Activated T-helper 1 cell treated with Interleukin-2 at 50 U/mL for 16 hours (primary cell): Measurements from ENCODE around the gene S100P.
"Not testable (repeated sequence)": the region's sequence is repeated elsewhere in the genome, so short reads cannot be mapped to it uniquely, and the experiment has no call there.

Experiments
- DNase-seq: peaks from one replicate; pipeline ENCODE4 v3.0.0-alpha.2; 2020; ENCODE audit warnings: low read depth

The S100P gene

DNA sequence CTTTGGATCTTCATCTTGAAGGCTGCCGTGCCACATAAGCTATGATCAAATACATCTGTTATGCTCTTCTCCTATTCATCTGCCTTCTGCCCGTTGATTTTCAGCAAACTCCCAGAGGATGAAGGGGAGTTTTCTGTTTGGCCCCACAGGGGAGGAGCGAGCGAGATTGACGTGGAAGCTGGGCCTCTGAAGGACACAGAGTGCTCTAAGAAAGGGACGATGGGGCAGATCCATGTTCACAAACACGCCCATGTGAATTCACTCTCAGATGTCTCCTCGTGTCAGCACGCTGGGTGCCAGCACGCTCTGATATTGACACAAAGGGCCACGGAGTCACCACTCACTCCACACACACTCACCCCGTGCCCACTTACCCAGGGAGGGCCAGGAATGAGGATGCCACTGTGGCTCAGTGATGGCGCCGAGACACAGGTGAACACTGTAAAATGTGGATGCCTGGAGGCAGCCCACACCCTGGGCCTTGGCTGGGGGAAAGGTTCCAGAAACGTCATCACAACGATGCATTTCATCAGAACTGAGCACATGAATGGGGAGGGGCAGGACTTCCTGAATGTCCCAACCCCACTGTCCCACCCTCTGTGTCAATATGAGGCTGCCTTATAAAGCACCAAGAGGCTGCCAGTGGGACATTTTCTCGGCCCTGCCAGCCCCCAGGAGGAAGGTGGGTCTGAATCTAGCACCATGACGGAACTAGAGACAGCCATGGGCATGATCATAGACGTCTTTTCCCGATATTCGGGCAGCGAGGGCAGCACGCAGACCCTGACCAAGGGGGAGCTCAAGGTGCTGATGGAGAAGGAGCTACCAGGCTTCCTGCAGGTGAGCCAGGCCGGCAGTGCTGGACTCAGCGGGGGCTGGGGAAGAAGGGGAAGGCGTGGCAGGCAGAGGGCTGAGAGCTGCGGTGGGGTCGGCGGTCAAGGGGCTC is at the start of gene S100P:
S100P (plus strand) TSS at position 648 of the 946 bp plus-strand sequence; CDS start at position 703, 55 bp downstream.
- no peak for DNase-seq

DNA sequence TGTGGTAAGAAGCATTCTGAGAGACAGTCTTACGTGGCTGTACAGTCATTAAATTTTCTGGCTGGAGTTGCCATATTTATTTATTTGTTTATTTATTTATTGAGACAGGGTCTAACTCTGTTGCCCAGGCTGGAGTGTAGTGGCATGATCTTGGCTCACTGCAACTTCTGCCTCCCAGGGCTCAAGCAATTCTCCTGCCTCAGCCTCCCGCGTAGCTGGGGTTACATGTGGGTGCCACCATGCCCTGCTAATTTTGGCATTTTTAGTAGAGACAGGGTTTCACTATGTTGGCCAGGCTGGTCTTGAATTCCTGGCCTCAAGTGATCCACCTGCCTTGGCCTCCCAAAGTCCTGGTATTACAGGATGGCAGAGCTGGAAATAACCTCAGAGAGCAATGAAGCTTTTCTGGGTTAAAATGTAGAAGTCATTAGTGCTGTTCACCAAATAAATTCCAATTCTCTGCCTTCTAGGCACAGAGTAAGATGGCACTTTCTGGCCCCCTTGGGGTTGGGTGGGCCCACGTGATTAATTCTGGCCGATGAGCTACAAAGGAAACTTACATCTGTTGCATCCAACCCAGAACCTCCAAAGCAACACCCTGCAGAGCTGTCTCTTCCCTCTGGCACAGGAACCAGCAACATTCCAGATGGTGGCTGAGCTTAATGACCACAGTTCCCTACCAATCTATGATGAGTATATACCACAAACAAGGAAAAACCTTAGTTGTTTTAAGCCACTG is 48.7 kb upstream of the S100P start:
- DNase-seq: no peak

DNA sequence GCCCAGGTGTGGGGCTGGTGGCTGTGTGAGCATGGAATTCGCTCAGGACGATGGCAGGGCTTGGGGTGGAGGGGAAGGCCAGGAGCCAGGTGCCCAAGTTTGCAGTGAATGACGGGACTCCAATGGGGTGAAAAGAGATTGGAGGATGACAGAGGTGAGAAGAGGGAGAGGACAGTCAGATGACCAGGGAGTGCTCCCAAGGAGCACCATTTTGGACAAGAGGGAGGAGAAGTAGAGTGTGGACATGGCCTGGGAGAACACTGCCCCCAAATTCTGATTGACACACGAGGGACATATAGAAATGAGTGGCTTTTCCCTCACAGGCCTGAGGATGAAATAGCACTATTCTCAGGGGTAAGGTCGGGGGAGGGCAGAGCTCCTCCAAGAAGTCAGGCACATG is 46.5 kb upstream of the S100P start:
- DNase-seq: no peak

DNA sequence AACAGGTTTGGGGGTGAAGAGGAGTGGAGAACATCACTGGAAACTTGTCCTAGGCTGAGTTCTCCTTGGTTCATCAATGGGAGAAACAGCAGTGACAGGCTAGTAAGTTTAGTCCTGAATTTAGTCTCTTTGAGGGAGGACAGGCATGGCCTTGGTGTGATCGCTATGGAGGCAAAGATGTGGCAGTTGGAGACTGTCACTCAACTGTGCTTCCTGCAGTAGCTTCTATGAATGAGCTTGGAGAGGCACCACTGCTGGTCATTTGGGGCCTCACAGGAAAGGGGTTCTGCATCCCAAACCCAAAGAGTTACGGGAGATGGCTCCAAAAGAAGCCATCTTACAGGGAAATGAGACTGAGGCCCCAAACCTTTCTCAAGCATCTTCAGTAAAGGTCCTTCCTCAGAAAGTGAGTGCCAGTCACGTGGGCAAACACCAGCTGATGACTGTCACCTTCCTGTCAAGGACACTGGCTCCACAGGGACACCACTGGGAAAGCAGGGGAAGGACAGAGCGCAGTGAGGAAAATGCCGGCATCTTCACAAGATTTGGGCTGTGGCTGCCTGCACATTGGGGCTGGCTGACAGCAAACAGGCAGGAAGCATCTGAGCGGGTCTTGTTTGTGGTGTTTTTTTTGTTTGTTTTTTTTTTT is 46.0 kb upstream of the S100P start:
- DNase-seq: no peak

DNA sequence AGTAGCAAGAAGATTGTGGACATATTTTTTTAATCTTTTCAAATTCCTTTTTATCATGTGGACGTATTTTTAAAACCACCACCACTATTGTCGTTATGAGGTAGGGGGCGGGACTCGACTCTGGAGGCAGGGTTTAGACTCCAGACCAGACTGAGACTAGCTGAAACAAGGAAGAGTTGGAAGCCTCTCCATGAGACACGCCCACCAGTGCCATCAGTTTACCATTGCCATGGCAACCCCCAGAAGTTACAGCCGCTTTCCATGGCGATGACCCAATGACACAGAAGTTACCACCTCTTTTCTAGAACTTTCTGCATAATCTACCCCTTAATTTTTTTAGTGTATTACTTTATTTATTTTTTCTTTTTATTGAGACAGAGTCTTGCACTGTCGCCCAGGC is 44.5 kb upstream of the S100P start:
- no peak for DNase-seq

DNA sequence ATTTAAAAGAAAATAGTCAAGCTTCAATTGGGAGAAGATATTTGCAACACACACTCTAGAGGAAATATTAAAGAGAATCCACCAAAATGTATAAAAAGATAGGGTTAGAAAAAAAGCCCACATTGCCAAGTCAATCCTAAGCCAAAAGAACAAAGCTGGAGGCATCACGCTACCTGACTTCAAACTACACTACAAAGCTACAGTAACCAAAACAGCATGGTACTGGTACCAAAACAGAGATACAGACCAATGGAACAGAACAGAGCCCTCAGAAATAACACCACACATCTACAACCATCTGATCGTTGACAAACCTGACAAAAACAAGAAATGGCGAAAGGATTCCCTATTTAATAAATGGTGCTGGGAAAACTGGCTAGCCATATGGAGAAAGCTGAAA is 39.5 kb upstream of the S100P start:
- DNase-seq: not testable (repeated sequence)

DNA sequence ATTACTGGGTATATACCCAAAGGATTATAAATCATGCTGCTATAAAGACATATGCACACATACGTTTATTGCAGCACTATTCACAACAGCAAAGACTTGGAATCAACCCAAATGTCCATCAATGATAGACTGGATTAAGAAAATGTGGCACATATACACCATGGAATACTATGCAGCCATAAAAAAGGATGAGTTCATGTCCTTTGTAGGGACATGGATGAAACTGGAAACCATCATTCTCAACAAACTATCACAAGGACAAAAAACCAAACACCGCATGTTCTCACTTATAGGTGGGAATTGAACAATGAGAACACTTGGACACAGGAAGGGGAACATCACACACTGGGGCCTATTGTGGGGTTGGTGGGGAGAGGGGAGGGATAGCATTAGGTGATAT is 38.4 kb upstream of the S100P start:
- DNase-seq: not testable (repeated sequence)

DNA sequence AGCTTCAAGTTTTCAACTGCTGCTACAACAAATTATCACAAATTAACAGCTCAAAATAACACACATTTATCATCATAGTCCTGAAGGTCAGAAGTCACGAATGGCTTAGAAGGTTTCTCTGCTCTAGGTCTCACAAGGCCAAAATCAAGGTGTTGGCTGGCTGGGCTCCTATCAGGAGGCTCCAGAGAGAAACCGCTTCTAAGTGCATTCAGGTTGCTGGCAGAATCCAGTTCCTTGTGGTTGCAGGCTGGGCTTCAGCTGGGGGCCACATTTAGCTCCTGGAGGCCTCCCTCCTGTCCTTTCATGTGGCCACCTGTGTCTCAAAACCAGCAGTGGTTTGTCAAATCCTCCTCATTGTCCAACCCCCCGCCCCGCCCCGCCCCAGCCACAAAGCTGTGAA is 37.8 kb upstream of the S100P start:
- no peak for DNase-seq

DNA sequence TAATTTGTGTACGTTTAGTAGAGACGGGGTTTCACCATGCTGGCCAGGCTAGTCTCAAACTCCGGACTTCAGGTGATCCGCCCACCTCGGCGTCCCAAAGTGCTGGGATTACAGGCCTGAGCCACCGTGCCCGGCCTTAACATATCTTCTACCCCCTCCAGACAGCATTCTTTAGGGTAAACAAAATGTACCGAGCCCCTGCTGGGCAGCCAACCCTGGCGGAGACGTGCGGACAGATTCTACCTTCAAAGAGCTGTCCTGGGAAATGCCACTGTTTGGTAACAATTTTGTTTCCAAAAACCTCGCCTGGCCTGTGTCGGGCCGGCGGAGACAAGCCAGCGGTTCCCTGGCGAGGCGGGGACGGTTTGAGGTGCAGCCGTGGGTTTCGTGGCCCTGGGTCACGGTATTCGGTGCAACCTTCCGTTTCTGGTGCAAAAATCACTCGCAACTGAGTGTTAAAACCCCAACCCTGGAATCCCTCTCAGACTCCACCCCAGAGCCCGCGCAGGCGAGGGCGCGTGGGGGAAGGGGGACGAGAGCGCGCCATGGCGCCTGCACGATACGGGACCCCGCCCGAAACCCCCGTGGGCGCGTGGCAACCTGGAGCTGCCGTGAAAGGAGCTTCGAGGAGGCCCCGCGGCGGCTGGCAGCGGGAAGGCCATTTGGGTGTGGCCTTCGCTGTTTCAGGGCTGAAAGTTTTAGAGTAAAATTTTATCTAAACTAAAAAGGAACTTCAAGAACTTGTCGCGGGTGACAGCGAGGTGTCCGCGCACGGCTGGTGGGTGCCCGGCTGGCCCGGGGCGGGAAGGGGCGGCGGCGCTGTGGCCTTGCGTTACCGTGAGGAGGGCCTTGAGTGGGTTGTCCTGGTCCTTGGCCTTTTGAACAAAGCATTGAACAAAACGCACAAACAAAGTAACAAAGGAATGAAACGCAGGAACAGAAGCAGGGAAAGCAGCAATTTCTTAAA is 36.2 kb upstream of the S100P start:
- no peak for DNase-seq

DNA sequence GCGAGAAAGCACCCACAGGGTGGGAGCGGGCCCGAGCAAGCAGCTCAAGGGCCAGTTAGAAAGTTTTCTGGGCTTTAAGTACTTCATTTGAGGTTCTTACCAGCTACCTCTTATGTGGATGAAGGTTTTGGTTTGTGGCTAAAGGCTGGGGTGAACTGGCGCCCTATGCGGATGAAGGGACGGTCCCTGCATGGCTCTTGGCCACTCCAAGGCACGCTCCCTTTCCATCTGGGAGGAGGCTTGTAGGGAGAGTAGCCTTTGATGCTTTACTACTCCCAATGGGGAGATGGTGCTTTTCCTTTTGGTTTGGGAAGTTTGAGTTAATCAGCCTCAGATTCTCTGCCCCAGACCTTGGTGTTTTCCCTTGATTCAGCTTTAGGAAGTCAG is 35.5 kb upstream of the S100P start:
- no peak for DNase-seq

DNA sequence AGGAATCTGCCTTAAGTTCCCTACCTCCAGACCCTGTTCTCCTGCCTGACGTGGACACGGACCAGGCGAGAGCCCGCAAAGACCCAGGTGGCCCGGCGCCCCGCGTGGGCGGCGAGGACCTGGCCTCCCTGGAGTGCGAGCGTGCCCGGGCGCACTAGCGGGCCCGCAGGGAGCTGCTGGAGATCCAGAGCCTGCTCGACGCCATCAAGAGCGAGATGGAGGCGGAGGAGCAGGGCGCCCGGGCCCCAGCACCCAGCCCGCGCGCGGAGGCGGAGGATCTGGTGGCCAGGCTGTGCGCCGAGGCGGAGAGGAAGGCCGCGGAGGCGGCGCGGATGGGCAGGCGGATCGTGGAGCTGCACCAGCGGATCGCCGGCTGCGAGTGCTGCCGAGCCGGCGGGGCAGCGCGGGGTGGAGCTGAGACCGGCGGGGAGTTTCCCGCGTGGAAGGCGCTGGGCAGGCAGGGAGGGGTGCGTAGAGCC is 35.0 kb upstream of the S100P start:
- DNase-seq: peak; percentile 48

DNA sequence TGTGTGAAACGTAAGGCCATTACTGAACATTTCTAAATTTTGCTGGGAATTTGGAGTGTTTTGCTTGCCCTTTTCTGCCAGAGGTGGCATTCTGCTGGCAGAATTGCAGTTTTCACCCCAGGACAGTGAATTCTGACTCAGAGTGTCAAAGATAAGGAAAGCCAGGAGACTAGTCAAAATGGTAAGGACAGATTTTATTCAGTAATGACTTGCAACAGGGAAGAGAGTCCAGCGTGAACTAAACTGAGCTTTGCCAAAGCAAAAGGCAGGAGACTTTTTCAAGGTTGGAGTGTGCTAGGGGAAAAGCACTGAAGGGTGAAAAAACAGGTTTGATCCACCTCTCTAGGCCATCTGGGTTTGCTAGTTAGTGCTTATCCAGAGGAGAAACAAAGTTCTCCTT is 33.8 kb upstream of the S100P start:
- DNase-seq: no peak

DNA sequence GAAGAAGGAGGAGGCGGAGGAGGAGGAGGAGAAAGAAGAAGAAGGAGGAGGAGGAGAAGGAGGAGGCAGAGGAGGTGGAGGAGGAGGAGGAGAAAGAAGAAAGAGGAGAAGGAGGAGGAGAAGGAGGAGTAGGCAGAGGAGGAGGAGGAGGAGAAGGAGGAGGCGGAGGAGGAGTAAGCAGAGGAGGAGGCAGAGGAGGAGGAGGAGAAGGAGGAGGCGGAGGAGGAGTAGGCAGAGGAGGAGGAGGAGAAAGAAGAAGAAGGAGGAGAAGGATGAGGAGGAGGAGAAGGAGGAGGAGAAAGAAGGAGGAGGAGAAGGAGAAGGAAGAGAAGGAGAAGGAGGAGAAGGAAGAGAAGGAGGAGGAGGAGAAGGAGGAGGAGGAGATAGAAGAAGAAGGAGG is 33.2 kb upstream of the S100P start:
- DNase-seq: no peak

DNA sequence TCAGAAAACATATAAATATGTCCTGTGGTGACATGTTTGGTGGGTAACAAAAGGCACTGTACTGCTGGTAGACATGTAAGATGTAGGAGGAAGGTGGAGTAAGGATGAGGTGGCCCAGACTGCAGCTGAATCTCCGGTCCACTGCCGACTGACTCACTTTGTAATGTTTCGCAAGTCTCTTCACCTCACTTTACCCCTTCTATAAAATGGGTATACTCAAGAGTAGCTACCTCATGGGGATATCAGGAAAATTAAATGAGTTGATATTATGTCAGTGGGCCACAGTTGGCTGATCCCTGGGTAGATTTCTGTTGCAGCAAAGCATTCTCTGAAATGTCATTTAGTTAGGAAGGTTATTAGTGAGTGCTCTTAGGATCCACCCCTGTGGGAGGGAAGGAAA is 31.1 kb upstream of the S100P start:
- no peak for DNase-seq

DNA sequence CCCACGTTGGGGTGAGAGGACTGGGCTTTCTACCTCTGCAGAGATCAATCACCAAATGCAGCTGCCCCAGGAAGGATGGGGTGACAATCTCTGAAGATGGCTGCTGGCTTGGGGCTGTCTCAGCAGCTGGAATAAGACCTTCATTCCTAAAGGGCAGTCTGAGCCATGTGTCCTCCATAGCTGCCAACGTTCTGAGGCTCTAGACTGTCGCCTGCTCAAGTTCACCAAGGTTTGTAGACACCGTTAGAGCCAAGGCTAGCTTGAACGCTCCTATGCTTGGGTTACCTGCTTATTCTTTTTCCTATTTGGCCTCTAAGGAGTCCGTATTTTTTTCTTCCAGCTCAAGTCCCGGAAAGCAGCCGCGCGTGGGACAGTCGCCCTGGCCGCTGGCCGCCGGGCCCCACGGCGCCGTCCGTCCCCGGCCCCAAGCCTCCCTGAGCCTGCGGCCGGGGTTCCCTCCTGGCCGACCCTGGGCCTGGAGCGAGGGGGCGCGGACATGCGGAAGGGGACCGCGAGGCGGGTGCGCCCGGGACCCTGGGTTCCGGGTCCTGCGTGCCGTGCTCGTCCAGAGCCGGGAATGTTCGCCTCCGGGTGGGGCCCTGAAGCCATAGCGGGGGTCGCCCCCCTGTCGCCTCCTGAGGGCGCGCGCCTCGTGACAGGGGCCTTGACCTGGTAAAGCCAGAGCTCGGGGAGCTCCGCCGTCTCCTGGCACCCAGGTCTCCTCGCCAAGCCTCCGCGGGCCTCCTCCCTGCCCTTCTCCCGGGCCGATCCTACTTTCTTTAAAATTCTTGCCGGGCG is 29.9 kb upstream of the S100P start:
- DNase-seq: no peak

DNA sequence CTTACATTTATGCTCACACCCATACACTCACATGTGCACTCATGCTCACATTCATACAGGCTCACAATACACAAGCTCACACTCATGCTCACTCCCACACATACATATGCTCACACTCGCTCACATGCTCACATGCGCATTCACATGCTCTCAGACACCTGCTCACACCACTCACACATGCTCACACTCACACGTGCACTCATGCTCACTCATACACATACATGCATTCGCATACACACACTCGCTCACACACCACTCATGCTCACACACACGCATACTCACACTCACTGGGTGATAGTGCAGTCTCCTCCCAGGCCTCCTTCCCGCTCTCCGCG is 28.4 kb upstream of the S100P start:
- no peak for DNase-seq

DNA sequence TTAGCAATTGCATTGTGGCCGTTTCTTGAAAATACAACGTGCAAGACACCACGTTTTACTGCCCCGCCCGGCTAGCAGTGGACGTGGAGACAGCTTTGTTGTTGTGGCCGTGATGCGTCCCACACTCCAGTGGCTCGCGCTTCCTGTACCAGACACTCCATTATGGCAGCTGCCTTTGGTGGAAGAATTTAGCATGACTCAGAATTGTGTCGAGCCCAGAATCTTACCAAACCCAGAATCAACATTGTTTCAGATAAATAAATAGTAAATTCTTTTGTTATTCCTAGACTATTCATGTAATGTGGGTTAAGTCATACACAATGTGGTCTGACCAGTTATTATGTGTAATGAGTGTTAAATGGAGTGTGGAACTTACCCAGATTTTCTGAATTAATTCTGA is 25.3 kb upstream of the S100P start:
- no peak for DNase-seq

DNA sequence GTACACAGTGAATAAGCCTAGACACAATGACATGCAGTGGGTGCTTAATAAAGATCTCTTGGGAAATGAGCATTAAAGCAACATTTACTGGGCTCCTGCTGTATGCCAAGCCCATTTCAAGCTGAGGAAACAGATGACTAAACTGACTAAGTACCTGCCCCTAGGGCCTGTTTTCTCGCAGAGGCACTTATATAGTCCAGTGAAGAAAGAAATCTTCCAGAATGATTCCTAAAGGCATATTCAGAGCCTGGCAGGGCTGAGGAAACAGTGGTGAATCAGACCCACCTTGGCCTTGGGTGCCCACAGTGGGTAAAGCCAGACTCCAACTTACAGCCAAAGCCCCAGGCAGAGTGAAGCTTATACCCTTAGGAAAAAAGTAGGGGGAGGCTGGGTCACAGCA is 22.0 kb upstream of the S100P start:
- no peak for DNase-seq

DNA sequence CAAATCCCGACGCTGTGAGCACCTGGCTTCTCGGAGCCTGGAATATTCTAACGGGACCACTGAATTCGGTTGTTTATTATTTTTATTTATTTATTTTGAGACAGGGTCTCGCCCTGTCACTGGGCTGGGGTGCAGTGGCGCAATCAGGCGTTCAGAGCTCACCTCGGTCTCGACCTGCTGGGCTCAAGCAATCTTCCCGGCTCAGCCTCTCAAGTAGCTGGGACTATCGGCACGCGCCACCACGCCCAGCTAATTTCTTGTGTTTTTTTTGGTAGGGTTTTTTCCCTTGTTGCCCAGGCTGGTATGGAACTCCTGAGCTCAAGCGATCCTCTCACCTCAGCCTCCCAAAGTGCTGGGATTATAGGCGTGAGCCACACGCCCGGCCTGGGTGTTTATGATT is 21.5 kb upstream of the S100P start:
- DNase-seq: no peak

DNA sequence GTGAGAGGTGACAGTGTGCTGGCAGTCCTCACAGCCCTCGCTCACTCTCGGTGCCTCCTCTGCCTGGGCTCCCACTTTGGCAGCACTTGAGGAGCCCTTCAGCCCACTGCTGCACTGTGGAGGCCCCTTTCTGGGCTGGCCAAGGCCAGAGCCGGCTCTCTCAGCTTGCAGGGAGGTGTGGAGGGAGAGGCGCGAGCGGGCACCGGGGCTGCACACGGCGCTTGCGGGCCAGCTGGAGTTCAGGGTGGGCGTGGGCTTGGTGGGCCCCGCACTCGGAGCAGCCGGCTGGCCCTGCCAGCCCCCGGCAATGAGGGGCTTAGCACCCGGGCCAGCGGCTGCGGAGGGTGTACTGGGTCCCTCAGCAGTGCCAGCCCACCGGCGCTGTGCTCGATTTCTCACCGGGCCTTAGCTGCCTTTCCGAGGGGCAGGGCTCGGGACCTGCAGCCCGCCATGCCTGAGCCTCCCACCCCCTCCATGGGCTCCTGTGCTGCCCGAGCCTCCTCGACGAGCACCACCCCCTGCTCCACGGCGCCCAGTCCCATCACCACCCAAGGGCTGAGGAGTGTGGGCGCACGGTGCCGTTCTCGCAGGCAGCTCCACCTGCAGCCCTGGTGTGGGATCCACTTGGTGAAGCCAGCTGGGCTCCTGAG is 21.0 kb upstream of the S100P start:
- not testable (repeated sequence) for DNase-seq
